ENCODE measurements around the gene COL9A3. TPM values are rescaled to one million over a fixed set of nuclear protein-coding genes. Genes with fewer than 3 reads are reported as not detected.

The COL9A3 gene
- total RNA-seq, 1 donor, result 0.43 TPM

- DNase-seq (ENCODE audit: low read depth), result no peak
- H3K4me3 ChIP-seq (ENCODE audit: low read depth, low read length), result no peak overlapping the region
- TF ChIP-seq, protein P1, sequence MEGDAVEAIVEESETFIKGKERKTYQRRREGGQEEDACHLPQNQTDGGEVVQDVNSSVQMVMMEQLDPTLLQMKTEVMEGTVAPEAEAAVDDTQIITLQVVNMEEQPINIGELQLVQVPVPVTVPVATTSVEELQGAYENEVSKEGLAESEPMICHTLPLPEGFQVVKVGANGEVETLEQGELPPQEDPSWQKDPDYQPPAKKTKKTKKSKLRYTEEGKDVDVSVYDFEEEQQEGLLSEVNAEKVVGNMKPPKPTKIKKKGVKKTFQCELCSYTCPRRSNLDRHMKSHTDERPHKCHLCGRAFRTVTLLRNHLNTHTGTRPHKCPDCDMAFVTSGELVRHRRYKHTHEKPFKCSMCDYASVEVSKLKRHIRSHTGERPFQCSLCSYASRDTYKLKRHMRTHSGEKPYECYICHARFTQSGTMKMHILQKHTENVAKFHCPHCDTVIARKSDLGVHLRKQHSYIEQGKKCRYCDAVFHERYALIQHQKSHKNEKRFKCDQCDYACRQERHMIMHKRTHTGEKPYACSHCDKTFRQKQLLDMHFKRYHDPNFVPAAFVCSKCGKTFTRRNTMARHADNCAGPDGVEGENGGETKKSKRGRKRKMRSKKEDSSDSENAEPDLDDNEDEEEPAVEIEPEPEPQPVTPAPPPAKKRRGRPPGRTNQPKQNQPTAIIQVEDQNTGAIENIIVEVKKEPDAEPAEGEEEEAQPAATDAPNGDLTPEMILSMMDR (IDR thresholded peaks at IDR 0.05; ENCODE audit: insufficient read depth, low read depth, low read length), result no peak
Measured at GRCh38 chr20:62771396-62772102, 45.3 kb upstream of the COL9A3 start.

- TF ChIP-seq, protein P1 (IDR thresholded peaks at IDR 0.05; ENCODE audit: insufficient read depth, low read depth, low read length), result no peak
- no peak overlapping the region for H3K4me3 ChIP-seq (ENCODE audit: low read depth, low read length)
- DNase-seq (ENCODE audit: low read depth), result no peak
Measured at GRCh38 chr20:62772103-62772611, 44.7 kb upstream of the COL9A3 start.

GRCh38 chr20:62772619-62772989 lies 44.2 kb upstream of the COL9A3 start:
- TF ChIP-seq, protein P1 (IDR thresholded peaks at IDR 0.05; ENCODE audit: insufficient read depth, low read depth, low read length), result no peak
- DNase-seq (ENCODE audit: low read depth), result no peak
- H3K4me3 ChIP-seq (ENCODE audit: low read depth, low read length), result no peak overlapping the region

DNA sequence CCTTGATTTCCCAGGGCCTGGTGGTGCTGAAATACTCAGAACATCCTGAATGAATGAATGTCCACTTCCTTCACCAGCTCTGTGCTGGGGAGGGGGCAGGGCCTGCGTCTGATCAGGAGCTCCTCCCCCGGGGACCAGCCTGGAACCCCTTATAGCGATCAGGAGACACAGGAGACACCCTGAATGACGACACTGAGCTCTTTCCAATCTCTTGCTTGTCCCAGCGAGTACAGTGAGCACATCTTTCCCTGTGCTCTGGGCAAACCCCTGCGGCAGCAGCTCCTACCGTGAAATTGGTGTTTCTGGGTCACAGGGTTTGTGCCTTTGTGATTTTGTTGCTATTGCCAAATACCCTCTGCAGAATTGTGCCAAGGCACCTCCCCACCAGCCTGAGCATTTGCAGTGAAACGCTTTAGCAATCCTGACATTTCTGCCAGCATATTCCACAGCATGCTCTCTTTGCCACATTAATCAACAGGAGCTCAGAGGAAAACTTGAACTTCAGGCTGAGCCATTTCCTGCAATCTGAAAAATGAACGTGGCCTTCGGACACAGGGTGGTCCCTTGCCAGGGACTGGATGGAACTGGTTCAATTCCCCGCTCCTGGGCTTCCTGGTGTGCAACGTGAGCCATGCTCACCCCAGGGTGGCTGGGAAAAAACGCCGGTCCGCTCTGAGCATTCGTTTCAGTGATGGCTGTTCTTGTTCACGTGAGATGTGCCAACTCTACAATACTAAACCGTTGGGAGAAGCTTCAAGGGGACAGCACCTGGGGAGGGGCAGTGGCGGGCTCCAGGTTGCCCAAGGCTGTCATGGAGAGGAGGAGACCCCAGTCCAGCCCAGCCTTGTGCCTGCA lies 43.6 kb upstream of the COL9A3 start:
- TF ChIP-seq, protein P1 (IDR thresholded peaks at IDR 0.05; ENCODE audit: insufficient read depth, low read depth, low read length), result no peak
- no peak overlapping the region for H3K4me3 ChIP-seq (ENCODE audit: low read depth, low read length)
- no peak for DNase-seq (ENCODE audit: low read depth)

DNA sequence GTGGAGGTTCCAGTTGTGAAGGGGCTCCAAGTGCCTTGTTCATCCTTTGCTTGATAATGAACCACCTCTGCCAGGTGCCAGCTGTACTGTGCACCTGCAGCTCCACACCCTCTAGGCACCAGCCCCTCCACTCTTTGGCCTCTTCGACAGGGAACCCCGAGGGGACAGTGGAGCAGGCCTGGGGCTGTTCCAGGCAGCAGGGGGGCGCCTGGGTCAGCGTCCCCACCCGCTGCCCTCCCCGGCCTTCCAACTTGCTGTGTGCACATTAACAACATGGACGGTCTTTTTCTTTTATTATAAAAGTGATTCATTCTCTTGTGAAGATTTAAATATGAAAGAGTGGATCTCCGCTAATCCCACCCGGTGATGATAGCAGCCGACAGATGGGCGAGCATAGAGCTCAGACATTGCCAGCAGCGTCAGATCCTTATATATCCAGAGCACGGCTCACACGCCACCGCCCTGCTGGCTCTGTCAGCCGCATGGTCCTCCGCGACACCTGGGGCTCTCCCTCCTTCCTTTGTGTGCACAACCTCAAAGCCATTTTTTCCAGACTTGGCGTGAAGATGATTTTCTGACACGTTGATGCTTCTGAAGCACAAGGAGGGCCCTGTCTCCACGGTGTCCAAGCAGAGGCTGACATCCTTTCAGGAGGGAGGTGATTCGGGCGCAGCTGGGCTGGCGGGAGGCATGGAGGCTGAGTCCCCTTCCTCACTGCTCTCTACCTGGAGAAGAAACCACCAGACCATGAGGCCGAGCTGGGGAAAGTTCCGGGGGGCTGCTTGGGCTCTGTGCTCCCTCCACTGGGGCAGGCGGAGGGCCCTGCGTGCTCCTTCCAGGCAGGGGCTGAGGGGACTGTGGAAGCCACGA lies 42.8 kb upstream of the COL9A3 start:
- no peak overlapping the region for H3K4me3 ChIP-seq (ENCODE audit: low read depth, low read length)
- TF ChIP-seq, protein P1 (IDR thresholded peaks at IDR 0.05; ENCODE audit: insufficient read depth, low read depth, low read length), result no peak
- no peak for DNase-seq (ENCODE audit: low read depth)

- no peak overlapping the region for H3K4me3 ChIP-seq (ENCODE audit: low read depth, low read length)
- TF ChIP-seq, protein P1 (IDR thresholded peaks at IDR 0.05; ENCODE audit: insufficient read depth, low read depth, low read length), result no peak
- DNase-seq (ENCODE audit: low read depth), result no peak
Measured at GRCh38 chr20:62774762-62775161, 42.1 kb upstream of the COL9A3 start.
